Esophagus muscularis mucosa (tissue), 4 donors: ENCODE data around the gene DOCK2. TPM values are rescaled to one million over a fixed set of nuclear protein-coding genes. Genes with fewer than 3 reads are reported as not detected.

ENCODE experiments used
- DNase-seq: peaks from one replicate; pipeline ENCODE4 v3.0.0-alpha.2; 2017; ENCODE audit errors: extremely low spot score
- H3K27ac ChIP-seq, 4 donors: fragments of 200-600 bp; sonication (generic); replicated peaks in 1 of 4; 1 replicate in 3 of 4; 2 replicates in 1 of 4; pipeline ENCODE4 v1.5.1; 2016 to 2019; ENCODE audit warnings: mild to moderate bottlenecking in 1 of 4
- H3K27me3 ChIP-seq, 4 donors: fragments of 200-600 bp; sonication (generic); one replicate each; pipeline versions ENCODE4 v1.5.1 to v1.6.0; 2016 to 2019
- H3K36me3 ChIP-seq, 4 donors: fragments of 200-600 bp; sonication (generic); one replicate each; pipeline ENCODE4 v1.5.1; 2016 to 2019
- H3K4me1 ChIP-seq, 4 donors: fragments of 200-600 bp; sonication (generic); one replicate each; pipeline ENCODE4 v1.5.1; 2016 to 2019
- H3K4me3 ChIP-seq, 4 donors: fragments of 200-600 bp; sonication (generic); 1 replicate in 2 of 4; 2 replicates in 2 of 4; pipeline ENCODE4 v1.5.1; 2016 to 2019; ENCODE audit warnings: mild to moderate bottlenecking in 4 of 4, moderate library complexity in 1 of 4
- H3K9me3 ChIP-seq, 4 donors: fragments of 200-600 bp; sonication (generic); 1 replicate in 3 of 4; 2 replicates in 1 of 4; pipeline ENCODE4 v1.5.1; 2016 to 2019
- EP300 ChIP-seq: sonication (generic); formaldehyde crosslinking; IDR thresholded peaks from one replicate; pipeline ENCODE4 v1.6.1; 2017; ENCODE audit warnings: antibody characterized with exemption
- POLR2A ChIP-seq: fragments of 450-650 bp; IDR thresholded peaks from one replicate; pipeline ENCODE4 v1.6.1; 2017; ENCODE audit warnings: antibody characterized with exemption, moderate library complexity, mild to moderate bottlenecking, low read depth
- POLR2AphosphoS5 ChIP-seq, 2 donors: sonication (generic); formaldehyde crosslinking; IDR thresholded peaks; one replicate each; pipeline ENCODE4 v1.6.1; 2017; ENCODE audit warnings: antibody characterized with exemption in 2 of 2
- WGBS: methylation state at CpG from one replicate; pipeline ENCODE4 v1.1.5; 2018; 5-methylcytosine and 5-hydroxymethylcytosine counted together
- intact Hi-C: fragments of 100-400 bp; cut with DNase I; formaldehyde crosslinking; loops from one replicate; pipeline ENCODE4 v1.15.1; 2023
- total RNA-seq, 4 donors: library from RNA; depleted of rRNA; stranded (reverse); fragments of >200 nt; gene quantifications; one replicate each; pipeline versions ENCODE4 v1.1.0 to v1.2.1, GENCODE V29; 2016
- TF ChIP-seq, protein P1 (sequence below), 3 experiments: fragments of 200-600 bp in 2 of 3; fragments of 450-650 bp in 1 of 3; sonication (generic) in 2 of 3; IDR thresholded peaks; one replicate each; pipeline ENCODE4 v1.5.1; 2017 to 2019; ENCODE audit warnings: antibody characterized with exemption in 3 of 3, mild to moderate bottlenecking in 2 of 3, moderate library complexity in 1 of 3

The DOCK2 gene
- total RNA-seq, result 10 to 100 TPM in 3 of 4 donors, 1 to 10 TPM in 1; 9.2 to 18.3 (median 13.7) TPM

DNA sequence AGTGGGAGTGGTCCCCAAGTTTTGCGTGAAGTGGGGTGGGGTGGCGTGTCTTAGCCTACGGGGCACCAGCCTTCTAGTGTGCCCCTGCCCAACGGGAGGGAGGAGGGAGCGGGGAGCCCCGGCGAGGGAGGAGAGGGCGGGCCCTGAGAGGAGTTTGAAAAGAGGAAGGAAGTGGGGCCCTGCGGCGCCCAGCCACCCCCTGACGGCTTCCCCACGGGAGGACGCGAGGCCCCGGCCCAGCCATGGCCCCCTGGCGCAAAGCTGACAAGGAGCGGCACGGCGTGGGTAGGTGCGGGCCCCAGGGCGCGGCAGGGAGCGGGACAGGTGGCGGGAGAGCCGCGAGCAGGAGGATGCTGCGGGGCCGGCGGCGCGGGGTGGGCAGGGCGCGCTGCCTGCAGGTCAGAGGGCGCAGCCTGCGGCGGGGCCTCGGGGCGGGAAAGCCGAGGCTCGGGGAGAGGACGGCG lies at the start of gene DOCK2:
DOCK2 (plus strand) TSS at position 191 of the 464 bp plus-strand sequence; CDS start at position 243, 52 bp downstream.
- Histone ChIP-seq H3K27me3 (peaks cover 0 to 30% (median 7%) of the 10 kb centered on the region in 4 donors), H3K36me3 (no peaks in the 10 kb centered on the region), H3K4me3 (peak within 1 kb of the TSS; percentile 43 to 52 (median 45)), H3K9me3 (peaks cover 0 to 14% (median 8%) of the 10 kb centered on the region in 4 donors), H3K4me1 (peaks cover 0 to 9% (median 6%) of the 10 kb centered on the region in 4 donors), H3K27ac (peak within 1 kb of the TSS in 3 of 4 donors; percentile 34 to 53 (median 48))
- DNase-seq, result no peak
- TF ChIP-seq, protein P1, sequence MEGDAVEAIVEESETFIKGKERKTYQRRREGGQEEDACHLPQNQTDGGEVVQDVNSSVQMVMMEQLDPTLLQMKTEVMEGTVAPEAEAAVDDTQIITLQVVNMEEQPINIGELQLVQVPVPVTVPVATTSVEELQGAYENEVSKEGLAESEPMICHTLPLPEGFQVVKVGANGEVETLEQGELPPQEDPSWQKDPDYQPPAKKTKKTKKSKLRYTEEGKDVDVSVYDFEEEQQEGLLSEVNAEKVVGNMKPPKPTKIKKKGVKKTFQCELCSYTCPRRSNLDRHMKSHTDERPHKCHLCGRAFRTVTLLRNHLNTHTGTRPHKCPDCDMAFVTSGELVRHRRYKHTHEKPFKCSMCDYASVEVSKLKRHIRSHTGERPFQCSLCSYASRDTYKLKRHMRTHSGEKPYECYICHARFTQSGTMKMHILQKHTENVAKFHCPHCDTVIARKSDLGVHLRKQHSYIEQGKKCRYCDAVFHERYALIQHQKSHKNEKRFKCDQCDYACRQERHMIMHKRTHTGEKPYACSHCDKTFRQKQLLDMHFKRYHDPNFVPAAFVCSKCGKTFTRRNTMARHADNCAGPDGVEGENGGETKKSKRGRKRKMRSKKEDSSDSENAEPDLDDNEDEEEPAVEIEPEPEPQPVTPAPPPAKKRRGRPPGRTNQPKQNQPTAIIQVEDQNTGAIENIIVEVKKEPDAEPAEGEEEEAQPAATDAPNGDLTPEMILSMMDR (IDR thresholded peaks at IDR 0.05), result no peak
- TF ChIP-seq EP300 (no peak), POLR2A (no peak), POLR2AphosphoS5 (IDR thresholded peaks at IDR 0.05) (no peak)
- intact Hi-C loops, result no loop called here
- WGBS, result 2% methylated on average over 37 of the region's 42 CpGs

DNA sequence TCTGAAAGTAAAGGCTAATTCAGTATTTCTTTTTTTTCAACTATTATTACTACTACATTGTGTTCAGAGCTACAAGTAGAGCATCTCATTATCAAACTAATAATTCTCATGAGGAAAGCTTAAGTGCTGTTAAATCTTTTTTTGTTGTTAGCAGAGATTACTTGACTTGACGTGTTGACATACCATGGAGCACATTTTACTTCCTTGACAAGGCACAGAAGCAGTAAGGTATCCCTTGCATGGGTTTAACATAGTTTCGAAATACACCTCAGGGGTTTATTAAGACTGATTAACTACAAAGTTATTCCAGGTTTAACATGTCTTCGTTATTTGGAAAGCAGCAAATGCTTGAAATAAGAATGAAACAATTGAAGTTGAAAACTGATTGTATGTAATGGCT lies 46.5 kb upstream of the DOCK2 start:
- intact Hi-C loops, result no loop called here
- 95% methylated on average over 3 of the region's 3 CpGs for WGBS

DNA sequence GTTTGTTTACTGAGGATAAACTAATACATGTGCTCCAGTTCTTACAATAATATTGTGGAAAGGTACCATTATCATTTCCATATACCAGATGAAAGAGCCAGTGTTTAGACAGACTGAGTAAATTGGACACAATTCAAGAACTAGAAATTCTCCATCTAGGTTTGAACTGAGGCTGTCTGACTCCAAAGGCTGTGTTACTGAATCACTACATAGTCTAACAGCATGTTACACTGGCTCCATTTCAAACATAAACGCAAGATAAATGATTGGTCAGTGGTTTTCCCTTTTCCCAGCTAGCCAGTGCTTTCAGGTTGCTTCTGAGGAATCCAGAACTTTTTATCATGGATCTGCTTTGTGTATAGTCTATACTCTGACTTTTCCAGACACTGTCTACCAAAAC lies 45.4 kb upstream of the DOCK2 start:
- 0% methylated on average over 1 of the region's 1 CpG for whole genome bisulfite sequencing
- DNase-seq, result no peak
- Histone ChIP-seq H3K9me3 (no peaks in the 10 kb centered on the region), H3K4me3 (no peak overlapping the region), H3K4me1 (no peaks in the 10 kb centered on the region), H3K27me3 (no peaks in the 10 kb centered on the region), H3K36me3 (peaks cover 0 to 80% (median 50%) of the 10 kb centered on the region in 4 donors), H3K27ac (no peak overlapping the region)
- no peak for TF ChIP-seq EP300
- TF ChIP-seq, protein P1 (IDR thresholded peaks at IDR 0.05), result no peak
- TF ChIP-seq POLR2AphosphoS5 (IDR thresholded peaks at IDR 0.05), result no peak
- no peak for TF ChIP-seq POLR2A
- intact Hi-C loops, result no loop called here

More for the DNA sequence above, 46.5 kb upstream of the DOCK2 start:
- no peaks in the 10 kb centered on the region for H3K9me3 ChIP-seq
- H3K4me3 ChIP-seq, result no peak overlapping the region
- H3K27me3 ChIP-seq, result no peaks in the 10 kb centered on the region
- H3K4me1 ChIP-seq, result no peaks in the 10 kb centered on the region
- H3K36me3 ChIP-seq, result peaks cover 0 to 72% (median 46%) of the 10 kb centered on the region in 4 donors
- no peak for TF ChIP-seq POLR2AphosphoS5 (IDR thresholded peaks at IDR 0.05)
- no peak for TF ChIP-seq EP300
- no peak for TF ChIP-seq POLR2A
- TF ChIP-seq, protein P1 (IDR thresholded peaks at IDR 0.05), result no peak
- no peak overlapping the region for H3K27ac ChIP-seq
- DNase-seq, result no peak

DNA sequence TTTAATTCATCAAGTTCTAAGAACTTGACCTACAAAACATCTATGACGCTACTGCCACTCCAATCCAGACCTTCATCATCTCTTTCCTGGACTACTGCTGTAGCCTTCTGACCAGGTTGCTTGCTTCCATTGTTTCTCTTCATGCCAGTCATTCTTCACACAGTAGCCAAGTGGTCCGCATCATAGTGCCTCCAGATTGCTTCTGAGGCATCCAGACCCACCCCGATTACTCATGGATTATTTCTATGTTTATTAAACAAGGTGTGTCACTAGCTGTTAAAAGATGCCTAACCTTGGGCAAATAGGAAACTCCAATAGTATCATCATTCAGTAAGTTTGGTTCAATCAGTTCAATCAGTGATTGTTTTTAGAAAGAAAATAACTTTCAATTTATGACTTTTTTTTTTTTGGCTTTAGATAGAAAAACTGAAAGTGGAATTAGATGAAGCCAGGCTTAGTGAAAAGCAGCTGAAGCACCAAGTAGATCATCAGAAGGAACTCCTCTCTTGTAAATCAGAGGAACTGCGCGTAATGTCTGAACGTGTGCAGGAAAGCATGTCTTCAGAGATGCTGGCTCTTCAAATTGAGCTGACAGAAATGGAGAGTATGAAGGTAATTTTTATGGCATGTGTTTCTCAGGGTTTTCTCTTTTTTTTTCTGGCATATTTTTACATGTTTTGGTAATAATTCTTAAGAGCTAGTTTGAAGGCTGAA lies 44.0 kb upstream of the DOCK2 start:
- Histone ChIP-seq H3K4me3 (no peak overlapping the region), H3K36me3 (peaks cover 6 to 89% (median 52%) of the 10 kb centered on the region in 4 donors), H3K27ac (no peak overlapping the region), H3K9me3 (no peaks in the 10 kb centered on the region), H3K4me1 (no peaks in the 10 kb centered on the region), H3K27me3 (no peaks in the 10 kb centered on the region)
- DNase-seq, result no peak
- intact Hi-C loops, result no loop called here
- 97% methylated on average over 6 of the region's 6 CpGs for WGBS
- TF ChIP-seq, protein P1 (IDR thresholded peaks at IDR 0.05), result no peak
- TF ChIP-seq POLR2AphosphoS5 (IDR thresholded peaks at IDR 0.05) (no peak), POLR2A (no peak), EP300 (no peak)
